Smooth muscle cell of bladder (primary cell): ENCODE measurements around the gene PFKL. TPM values are rescaled to one million over a fixed set of nuclear protein-coding genes. Genes with fewer than 3 reads are reported as not detected.

ENCODE experiments used
- total RNA-seq: library from RNA; depleted of rRNA; stranded (reverse); fragments of >200 nt; gene quantifications from 2 replicates; pipeline ENCODE4 v1.2.3, GENCODE V29; 2014

The PFKL gene
- 249 and 291 TPM in 2 replicates for total RNA-seq

DNA sequence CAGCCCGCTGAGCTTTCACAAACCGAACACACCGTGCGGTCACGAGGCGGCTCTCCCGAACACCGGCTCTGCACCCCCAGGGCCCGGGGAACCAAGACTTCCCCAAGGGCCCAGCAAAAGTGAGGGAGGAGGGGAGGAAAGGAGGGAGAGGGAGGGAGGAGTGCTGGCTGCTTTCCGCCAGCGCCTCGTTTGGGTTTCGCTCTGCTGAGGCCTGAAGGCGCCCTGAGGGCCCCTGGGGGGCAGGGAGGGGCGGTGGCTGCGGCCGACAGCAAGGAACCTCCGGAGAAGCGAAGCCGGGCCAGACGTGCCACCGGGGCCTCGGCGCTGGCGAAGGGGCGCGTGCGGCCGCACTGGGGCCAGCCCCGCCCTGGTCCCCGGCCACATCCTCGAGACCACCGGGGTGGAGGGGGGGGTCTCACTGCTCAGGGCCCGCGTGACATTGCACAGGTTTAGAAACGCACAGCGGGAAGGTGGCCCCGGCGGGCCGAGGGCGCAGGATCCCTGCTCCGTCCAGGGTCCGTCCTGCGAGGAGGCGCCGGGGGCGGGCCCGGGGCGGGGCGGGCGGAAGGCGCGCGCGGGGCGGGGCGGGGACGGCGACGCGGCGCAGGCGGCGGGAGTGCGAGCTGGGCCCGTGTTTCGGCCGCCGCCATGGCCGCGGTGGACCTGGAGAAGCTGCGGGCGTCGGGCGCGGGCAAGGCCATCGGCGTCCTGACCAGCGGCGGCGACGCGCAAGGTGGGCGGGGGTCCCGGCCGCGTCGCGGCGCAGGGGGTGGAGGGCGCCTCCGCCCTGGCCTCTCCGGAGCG is at the start of gene PFKL:
Gene PFKL, plus strand, starts transcription at position 596 of the 804 bp plus-strand sequence. Its CDS starts 53 bp downstream, at position 649.

DNA sequence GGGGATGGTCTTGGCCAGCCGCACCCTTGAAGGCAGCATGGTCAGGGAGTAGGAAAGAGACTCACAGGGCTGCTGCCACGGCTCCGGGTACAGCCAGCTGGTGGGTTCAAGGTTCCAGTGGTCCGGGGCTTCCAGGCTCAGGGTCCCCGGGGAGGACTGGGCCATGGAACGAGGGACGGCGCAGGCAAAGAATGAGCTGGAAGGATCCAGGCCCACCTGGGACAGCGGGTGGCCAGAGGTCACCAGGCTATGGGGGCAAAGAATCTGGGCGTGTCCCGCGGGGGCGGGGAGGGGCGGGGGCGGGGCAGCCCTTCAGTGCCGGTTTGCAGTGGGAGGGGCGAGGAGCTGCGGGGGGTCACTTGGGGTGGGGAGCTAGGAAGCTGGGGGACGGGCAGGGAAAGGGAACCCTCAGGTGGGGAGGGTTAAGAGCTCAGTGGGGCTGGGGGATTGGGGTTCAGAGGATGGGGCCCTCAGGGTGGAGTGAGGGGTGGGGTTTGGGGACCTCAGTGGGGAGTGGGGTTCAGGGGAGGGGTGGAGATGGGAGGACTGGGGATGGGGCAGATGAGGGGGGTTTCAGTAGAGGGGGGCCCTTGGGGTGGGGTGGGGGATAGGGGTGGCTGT is 38.1 kb upstream of the PFKL start, which contains the start of gene DNMT3L:
Gene DNMT3L, minus strand, starts transcription at position 223 of the 621 bp plus-strand sequence. CDS start 638 bp downstream, outside the sequence.

DNA sequence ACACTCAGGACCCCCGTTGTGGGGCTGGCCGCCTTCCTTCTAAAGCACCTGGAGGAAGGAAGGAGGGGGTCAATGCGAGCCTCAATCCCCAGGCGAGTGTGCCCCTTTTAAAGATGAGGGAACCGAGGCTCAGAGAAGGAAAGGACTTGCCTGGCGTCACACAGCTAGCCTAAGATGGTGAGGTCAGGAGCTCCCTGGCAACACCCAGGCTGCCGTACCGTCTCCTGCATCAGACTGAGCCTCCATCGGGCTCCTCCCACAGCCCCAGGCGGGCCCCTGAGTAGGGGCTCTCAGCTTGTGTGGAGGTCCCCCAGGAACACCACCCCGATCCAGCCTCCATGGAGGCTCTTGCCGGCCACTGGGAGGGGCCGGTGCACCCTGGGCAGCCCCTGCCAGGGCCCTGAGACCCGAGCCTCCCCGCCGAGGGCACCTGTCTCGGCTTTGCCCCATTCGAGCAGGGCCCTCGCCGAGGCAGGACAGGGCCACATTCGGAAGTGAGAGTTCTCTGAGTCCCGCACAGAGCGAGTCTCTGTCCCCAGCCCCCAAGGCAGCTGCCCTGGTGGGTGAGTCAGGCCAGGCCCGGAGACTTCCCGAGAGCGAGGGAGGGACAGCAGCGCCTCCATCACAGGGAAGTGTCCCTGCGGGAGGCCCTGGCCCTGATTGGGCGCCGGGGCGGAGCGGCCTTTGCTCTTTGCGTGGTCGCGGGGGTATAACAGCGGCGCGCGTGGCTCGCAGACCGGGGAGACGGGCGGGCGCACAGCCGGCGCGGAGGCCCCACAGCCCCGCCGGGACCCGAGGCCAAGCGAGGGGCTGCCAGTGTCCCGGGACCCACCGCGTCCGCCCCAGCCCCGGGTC is 14.5 kb upstream of the PFKL start, which contains the start of gene AIRE:
Gene AIRE, plus strand, starts transcription at position 739 of the 855 bp plus-strand sequence. CDS start 131 bp downstream, outside the sequence.

DNA sequence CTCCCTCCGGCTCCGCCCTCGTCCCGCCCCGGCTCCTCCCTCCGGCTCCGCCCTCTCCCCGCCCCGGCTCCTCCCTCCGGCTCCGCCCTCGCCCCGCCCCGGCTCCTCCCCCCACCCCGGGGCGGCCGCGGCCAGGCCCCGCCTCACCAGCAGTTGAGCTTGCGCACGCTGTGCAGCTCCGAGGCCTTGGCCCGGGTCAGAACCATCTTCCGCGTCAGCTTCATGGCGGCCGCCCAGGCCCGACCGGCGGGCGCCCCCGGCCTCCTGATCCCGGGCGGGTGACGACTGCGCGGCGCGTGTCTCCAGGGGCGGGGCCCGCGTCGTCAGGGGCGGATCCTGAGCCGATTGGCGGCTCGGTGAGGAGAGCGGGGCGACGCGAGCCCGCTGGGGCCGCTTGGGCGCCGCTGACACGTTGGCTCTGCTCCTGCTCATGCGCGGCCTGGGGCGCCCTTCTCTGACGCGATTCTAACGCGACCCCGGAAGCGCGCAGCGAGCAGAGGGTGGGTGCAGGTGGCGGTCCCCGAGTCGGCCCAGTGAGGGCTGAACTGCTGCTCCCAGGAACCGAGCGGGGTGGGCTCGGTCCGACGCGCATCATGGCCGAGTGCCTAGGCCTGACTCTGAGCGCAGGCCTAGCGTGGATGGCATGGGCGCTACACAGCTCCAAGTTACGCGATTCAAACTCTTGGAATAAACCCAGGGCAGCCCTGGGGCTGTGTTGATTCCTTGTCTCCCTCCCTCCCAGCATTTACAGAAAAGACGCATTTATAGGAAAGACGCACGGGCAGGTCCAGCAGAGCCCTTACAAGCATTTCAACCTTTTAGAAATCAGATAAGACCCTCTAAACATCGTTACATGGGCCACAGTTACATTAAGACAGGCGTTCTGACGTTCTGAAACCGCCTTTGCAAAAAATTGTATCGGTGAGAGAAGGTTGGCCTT is 39.4 kb downstream of the PFKL start, which contains the start of gene CFAP410:
Gene CFAP410, minus strand, starts transcription at position 420 of the 940 bp plus-strand sequence. Its CDS starts 196 bp downstream, at position 224.

DNA sequence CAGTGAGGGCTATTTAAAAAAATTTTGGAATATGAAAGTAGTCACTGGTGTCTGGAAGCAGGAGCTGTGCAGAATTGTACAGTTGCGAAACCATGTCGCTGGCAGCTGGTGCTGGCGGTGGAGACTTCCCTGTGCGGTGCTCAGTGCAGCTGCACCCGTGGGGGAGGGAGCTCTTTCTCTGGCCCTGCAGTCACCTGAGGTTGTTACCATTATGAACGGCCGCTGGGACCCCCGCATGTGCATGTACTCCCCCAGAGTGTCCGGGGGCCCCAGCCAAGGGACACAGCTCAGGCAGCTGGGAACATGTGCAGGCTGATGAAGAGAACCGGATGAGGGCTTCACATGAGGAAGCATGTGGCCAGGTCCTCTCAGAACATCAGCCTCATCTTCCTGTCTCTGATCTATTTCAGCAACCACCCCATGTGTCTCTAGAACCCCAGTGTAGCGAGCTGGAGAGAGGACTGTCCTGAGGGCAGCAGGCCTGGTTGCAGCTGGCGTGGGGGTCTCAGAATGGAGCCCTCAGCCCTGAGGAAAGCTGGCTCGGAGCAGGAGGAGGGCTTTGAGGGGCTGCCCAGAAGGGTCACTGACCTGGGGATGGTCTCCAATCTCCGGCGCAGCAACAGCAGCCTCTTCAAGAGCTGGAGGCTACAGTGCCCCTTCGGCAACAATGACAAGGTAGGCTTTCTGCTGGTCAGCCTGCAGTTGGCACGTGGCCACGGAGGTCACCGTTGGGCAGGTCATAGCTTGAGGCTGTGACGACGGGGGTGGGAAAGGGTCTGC is 53.5 kb downstream of the PFKL start, which contains the start of gene TRPM2:
Gene TRPM2, plus strand, starts transcription at position 431 of the 780 bp plus-strand sequence. Its CDS starts 80 bp downstream, at position 511.

Other genes with a start within 250 kb of the PFKL start
- 1.4 and 2.7 TPM in 2 replicates for gene PWP2, start 192.7 kb upstream of the PFKL start, total RNA-seq
- 22.5 and 26.6 TPM in 2 replicates for gene GATD3, start 166.4 kb upstream of the PFKL start, total RNA-seq
- 0.65 and 1.1 TPM in 2 replicates for gene ICOSLG, start 59.1 kb upstream of the PFKL start, total RNA-seq
- gene DNMT3L, start 38.2 kb upstream of the PFKL start, total RNA-seq: not detected in 2 replicates
- gene AIRE, start 14.2 kb upstream of the PFKL start, total RNA-seq: 0.09 and 0.14 TPM in 2 replicates
- gene CFAP410, start 39.3 kb downstream of the PFKL start, total RNA-seq: 9.2 and 11.7 TPM in 2 replicates
- gene TRPM2, start 53.6 kb downstream of the PFKL start, total RNA-seq: under 0.01 TPM in 2 replicates
- under 0.01 and 0.14 TPM in 2 replicates for gene LRRC3, start 155.5 kb downstream of the PFKL start, total RNA-seq
- gene KRTAP10-1, start 240.1 kb downstream of the PFKL start, total RNA-seq: not detected in 2 replicates